Mammary epithelial cell (primary cell): ENCODE data around the gene NUAK1.

Experiments used
- CTCF ChIP-seq, 2 donors: IDR thresholded peaks in 1 of 2; conservative IDR thresholded peaks in 1 of 2; 2 replicates each; pipeline ENCODE4 v1.5.1; 2011 to 2012; ENCODE audit warnings: inconsistent platforms in 2 of 2, low read length in 2 of 2, mild to moderate bottlenecking in 2 of 2, control low read depth in 1 of 2, low read depth in 1 of 2; ENCODE audit not compliant: insufficient read depth in 1 of 2; ENCODE audit errors: extremely low read depth in 1 of 2
- EZH2 ChIP-seq: IDR thresholded peaks from 2 replicates; pipeline ENCODE4 v1.6.1; 2012; ENCODE audit warnings: low read length, inconsistent platforms, borderline replicate concordance

GRCh38 chr12:106049105-106049504 is 89.6 kb downstream of the NUAK1 start:
- no peak for TF ChIP-seq EZH2
- TF ChIP-seq CTCF (conservative IDR thresholded peaks at IDR 0.05 in 1 of 2, IDR thresholded peaks at IDR 0.05 in 1 of 2; ENCODE audit: extremely low read depth in 1 of 2, insufficient read depth in 1 of 2, low read depth in 1 of 2, low read length in 2 of 2) = no peak
